Left forelimb (tissue), 1 donor: ENCODE results near the gene PCDHGB6.
"Not testable (repeated sequence)": the region's sequence is repeated elsewhere in the genome, so short reads cannot be mapped to it uniquely, and the experiment has no call there.

Experiments
- DNase-seq: peaks from one replicate; pipeline ENCODE4 v3.0.0-alpha.2; 2018; ENCODE audit warnings: low spot score

The PCDHGB6 gene

GRCh38 chr5:141419074-141419880 lies 11.5 kb downstream of the PCDHGB6 start:
- no peak for DNase-seq

GRCh38 chr5:141420855-141421488 lies 13.2 kb downstream of the PCDHGB6 start, which contains the start of gene PCDHGA11:
TSS of gene PCDHGA11 (plus strand) at chr5:141421051. CDS start at chr5:141421228, 177 bp downstream.
- no peak for DNase-seq

GRCh38 chr5:141421489-141421855 lies 13.7 kb downstream of the PCDHGB6 start:
- DNase-seq: no peak

GRCh38 chr5:141422742-141423291 lies 15.0 kb downstream of the PCDHGB6 start:
- no peak for DNase-seq

- no peak for DNase-seq
Measured at GRCh38 chr5:141427783-141428426, 20.1 kb downstream of the PCDHGB6 start.

GRCh38 chr5:141430332-141431113 lies 22.7 kb downstream of the PCDHGB6 start, which contains the start of gene PCDHGA12:
TSS of gene PCDHGA12 (plus strand) at chr5:141430507. CDS start at chr5:141430760, 253 bp downstream.
- DNase-seq: no peak

GRCh38 chr5:141431286-141431685 lies 23.5 kb downstream of the PCDHGB6 start:
- DNase-seq: no peak

- DNase-seq: not testable (repeated sequence)
Measured at GRCh38 chr5:141432308-141432707, 24.5 kb downstream of the PCDHGB6 start.

- DNase-seq: not testable (repeated sequence)
Measured at GRCh38 chr5:141432726-141433125, 24.9 kb downstream of the PCDHGB6 start.

- no peak for DNase-seq
Measured at GRCh38 chr5:141434006-141434405, 26.2 kb downstream of the PCDHGB6 start.

- no peak for DNase-seq
Measured at GRCh38 chr5:141437221-141437620, 29.4 kb downstream of the PCDHGB6 start.

GRCh38 chr5:141439411-141440141 lies 31.8 kb downstream of the PCDHGB6 start:
- DNase-seq: no peak

GRCh38 chr5:141440341-141440740 lies 32.5 kb downstream of the PCDHGB6 start:
- DNase-seq: no peak

- DNase-seq: no peak
Measured at GRCh38 chr5:141441571-141442170, 33.9 kb downstream of the PCDHGB6 start.
